Measurements from ENCODE around the gene CLINT1. TPM values are rescaled to one million over a fixed set of nuclear protein-coding genes. Genes with fewer than 3 reads are reported as not detected.
A peak's percentile ranks its signal among the peaks of the same experiment; 100 is the strongest.
"Not testable (repeated sequence)": the region's sequence is repeated elsewhere in the genome, so short reads cannot be mapped to it uniquely, and the experiment has no call there.

Gene CLINT1
- total and polyA plus RNA-seq, 4 donors, result 39.7 to 171 (median 66.2) TPM

- Histone ChIP-seq H3K9ac (ENCODE audit: insufficient read depth in 1 of 2, low read length in 2 of 2) (no peak overlapping the region), H3K4me1 (ENCODE audit: control insufficient read depth in 5 of 5, insufficient read depth in 5 of 5, low read length in 5 of 5) (peaks cover 0 to 12% (median 6%) of the 10 kb centered on the region in 5 donors), H3K27ac (ENCODE audit: low read depth in 1 of 2, low read length in 1 of 2) (no peak overlapping the region), H3K9me3 (ENCODE audit: control insufficient read depth in 4 of 4, insufficient read depth in 3 of 4, low read length in 3 of 4) (no peaks in the 10 kb centered on the region), H3K4me3 (no peak overlapping the region), H3K36me3 (ENCODE audit: control insufficient read depth in 4 of 4, insufficient read depth in 4 of 4, low read length in 4 of 4) (no peaks in the 10 kb centered on the region), H3K27me3 (ENCODE audit: control insufficient read depth in 3 of 3, insufficient read depth in 3 of 3, low read length in 2 of 3) (no peaks in the 10 kb centered on the region)
- WGBS, 2 donors, result 60 to 61% methylated on average over 10 of the region's 10 CpGs
- TF ChIP-seq CTCF (IDR thresholded peaks at IDR 0.05; ENCODE audit: control extremely low read depth, extremely low read depth), result peak; percentile 22
- ATAC-seq (ENCODE audit: insufficient read depth, low FRiP score) (no peak), DNase-seq (peak; percentile 60 to 75 (median 63))
These were observed 3.4 kb downstream of the CLINT1 start for GRCh38 chr5:157855404-157855994.

GRCh38 chr5:157853365-157853764 is 5.6 kb downstream of the CLINT1 start:
- not testable (repeated sequence) for DNase-seq; H3K36me3 ChIP-seq (ENCODE audit: control insufficient read depth in 4 of 4, insufficient read depth in 4 of 4, low read length in 4 of 4); H3K4me3 ChIP-seq; H3K27me3 ChIP-seq (ENCODE audit: control insufficient read depth in 3 of 3, insufficient read depth in 3 of 3, low read length in 2 of 3); H3K9me3 ChIP-seq (ENCODE audit: control insufficient read depth in 4 of 4, insufficient read depth in 3 of 4, low read length in 3 of 4); H3K9ac ChIP-seq (ENCODE audit: insufficient read depth in 1 of 2, low read length in 2 of 2); ATAC-seq (ENCODE audit: insufficient read depth, low FRiP score); H3K27ac ChIP-seq (ENCODE audit: low read depth in 1 of 2, low read length in 1 of 2); H3K4me1 ChIP-seq (ENCODE audit: control insufficient read depth in 5 of 5, insufficient read depth in 5 of 5, low read length in 5 of 5)
- 75 to 80% methylated on average over 9 of the region's 9 CpGs for WGBS, 2 donors

DNA sequence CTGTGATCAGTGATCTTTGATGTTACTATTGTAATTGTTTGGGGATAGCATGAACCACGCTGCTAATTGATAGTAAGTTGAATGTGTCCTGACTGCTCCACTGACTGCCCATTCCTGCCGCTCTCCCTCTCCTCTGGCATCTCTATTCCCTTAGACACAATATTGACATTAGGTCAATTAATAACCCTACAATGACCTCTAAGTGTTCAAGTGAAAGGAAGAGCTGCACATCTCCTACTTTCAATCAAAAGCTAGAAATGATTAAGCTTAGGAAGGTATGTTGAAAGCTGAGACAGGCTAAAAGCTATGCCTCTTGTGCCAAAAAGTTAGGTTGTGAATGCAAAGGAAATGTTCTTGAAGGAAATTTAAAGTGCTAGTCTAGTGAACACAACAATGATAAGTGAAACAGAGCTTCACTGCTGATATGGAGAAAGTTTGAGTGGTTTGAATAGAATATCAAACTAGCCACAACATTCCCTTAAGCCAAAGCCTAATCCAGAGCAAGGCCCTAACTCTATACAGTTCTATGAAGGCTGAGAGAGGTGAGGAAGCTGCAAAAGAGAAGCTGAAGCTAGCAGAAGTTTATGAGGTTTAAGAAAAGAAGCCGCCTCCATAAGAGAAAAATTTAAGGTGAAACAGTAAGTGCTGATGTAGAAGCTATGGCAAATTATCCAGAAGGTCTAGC is 12.9 kb downstream of the CLINT1 start:
- WGBS, 2 donors, result 91 to 95% methylated on average over 3 of the region's 3 CpGs
- Histone ChIP-seq H3K9ac (ENCODE audit: insufficient read depth in 1 of 2, low read length in 2 of 2) (no peak overlapping the region), H3K9me3 (ENCODE audit: control insufficient read depth in 4 of 4, insufficient read depth in 3 of 4, low read length in 3 of 4) (peaks cover 0 to 2% (median 0%) of the 10 kb centered on the region in 4 donors), H3K27ac (ENCODE audit: low read depth in 1 of 2, low read length in 1 of 2) (no peak overlapping the region), H3K27me3 (ENCODE audit: control insufficient read depth in 3 of 3, insufficient read depth in 3 of 3, low read length in 2 of 3) (no peaks in the 10 kb centered on the region), H3K36me3 (ENCODE audit: control insufficient read depth in 4 of 4, insufficient read depth in 4 of 4, low read length in 4 of 4) (peaks cover 0 to 6% (median 2%) of the 10 kb centered on the region in 4 donors), H3K4me1 (ENCODE audit: control insufficient read depth in 5 of 5, insufficient read depth in 5 of 5, low read length in 5 of 5) (peaks cover 0 to 2% (median 0%) of the 10 kb centered on the region in 5 donors), H3K4me3 (no peak overlapping the region)
- DNase-seq (no peak), ATAC-seq (ENCODE audit: insufficient read depth, low FRiP score) (no peak)
- no peak for TF ChIP-seq CTCF (IDR thresholded peaks at IDR 0.05; ENCODE audit: control extremely low read depth, extremely low read depth)

DNA sequence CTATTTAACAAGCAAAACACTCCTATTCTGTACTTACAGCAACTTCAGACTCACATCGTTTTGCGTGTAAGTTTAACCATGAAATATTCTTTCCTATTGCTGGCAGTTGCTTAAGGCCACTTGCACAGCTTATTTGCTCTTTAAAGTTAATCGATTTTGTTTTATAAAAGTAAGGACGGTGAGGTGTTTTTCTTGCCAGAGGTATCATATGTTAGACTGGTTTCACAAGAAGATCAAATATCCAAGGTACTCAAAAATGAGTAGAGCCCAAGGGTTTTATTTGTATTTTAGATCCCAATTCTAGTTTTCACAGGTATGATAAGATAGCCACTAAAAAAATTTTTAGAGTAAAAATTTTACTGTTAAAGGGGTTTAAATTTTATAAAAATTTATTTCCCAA is 16.2 kb downstream of the CLINT1 start:
- peaks cover 0 to 5% (median under 1%) of the 10 kb centered on the region in 4 donors for H3K36me3 ChIP-seq (ENCODE audit: control insufficient read depth in 4 of 4, insufficient read depth in 4 of 4, low read length in 4 of 4)
- no peak for TF ChIP-seq CTCF (IDR thresholded peaks at IDR 0.05; ENCODE audit: control extremely low read depth, extremely low read depth)
- H3K4me1 ChIP-seq (ENCODE audit: control insufficient read depth in 5 of 5, insufficient read depth in 5 of 5, low read length in 5 of 5), result peaks cover 0 to 2% (median 0%) of the 10 kb centered on the region in 5 donors
- ATAC-seq (ENCODE audit: insufficient read depth, low FRiP score) (no peak), DNase-seq (no peak)
- no peak overlapping the region for H3K4me3 ChIP-seq
- H3K9me3 ChIP-seq (ENCODE audit: control insufficient read depth in 4 of 4, insufficient read depth in 3 of 4, low read length in 3 of 4), result peaks cover 0 to 2% (median 0%) of the 10 kb centered on the region in 4 donors
- 71 to 79% methylated on average over 4 of the region's 4 CpGs for WGBS, 2 donors
- H3K9ac ChIP-seq (ENCODE audit: insufficient read depth in 1 of 2, low read length in 2 of 2), result no peak overlapping the region
- H3K27me3 ChIP-seq (ENCODE audit: control insufficient read depth in 3 of 3, insufficient read depth in 3 of 3, low read length in 2 of 3), result no peaks in the 10 kb centered on the region
- no peak overlapping the region for H3K27ac ChIP-seq (ENCODE audit: low read depth in 1 of 2, low read length in 1 of 2)
